ENCODE results near the gene FAU. TPM values are rescaled to one million over a fixed set of nuclear protein-coding genes. Genes with fewer than 3 reads are reported as not detected.

FAU gene
- total RNA-seq, 4 donors from 2014 or later, result 161 to 5,220 (median 1,903) TPM

- intact Hi-C loops (cut with DNase I; ENCODE audit: low total_unique reads), result no loop called here
- H3K27ac ChIP-seq, result peak overlapping the region; percentile 82 to 96
- peaks cover 0 to 6% of the 10 kb centered on the region in 2 donors for H3K4me1 ChIP-seq
- TF ChIP-seq CTCF (IDR thresholded peaks at IDR 0.05), result no peak
- no peak for TF ChIP-seq POLR2A (IDR thresholded peaks at IDR 0.05)
- H3K9me3 ChIP-seq, result no peaks in the 10 kb centered on the region
- DNase-seq, result no peak
- H3K36me3 ChIP-seq, result no peaks in the 10 kb centered on the region
- H3K4me3 ChIP-seq, result peak overlapping the region; percentile 53 to 83
- no peaks in the 10 kb centered on the region for H3K27me3 ChIP-seq
Measured at GRCh38 chr11:65083134-65083833, 38.6 kb downstream of the FAU start.

GRCh38 chr11:65078786-65079342 lies 43.1 kb downstream of the FAU start:
- Histone ChIP-seq H3K27ac (no peak overlapping the region), H3K36me3 (no peaks in the 10 kb centered on the region), H3K27me3 (no peaks in the 10 kb centered on the region), H3K4me3 (no peak overlapping the region), H3K4me1 (no peaks in the 10 kb centered on the region), H3K9me3 (no peaks in the 10 kb centered on the region)
- intact Hi-C loops (cut with DNase I; ENCODE audit: low total_unique reads), result no loop called here
- DNase-seq, result no peak
- no peak for TF ChIP-seq CTCF (IDR thresholded peaks at IDR 0.05)

- DNase-seq, result no peak
- intact Hi-C loops (cut with DNase I; ENCODE audit: low total_unique reads), result no loop called here
- Histone ChIP-seq H3K27ac (no peak overlapping the region), H3K4me3 (no peak overlapping the region), H3K4me1 (no peaks in the 10 kb centered on the region), H3K27me3 (no peaks in the 10 kb centered on the region), H3K36me3 (no peaks in the 10 kb centered on the region), H3K9me3 (no peaks in the 10 kb centered on the region)
- no peak for TF ChIP-seq POLR2A (IDR thresholded peaks at IDR 0.05)
- peak in 3 of 4 experiments; percentile 15 to 38 (median 33) for TF ChIP-seq CTCF (IDR thresholded peaks at IDR 0.05)
Measured at GRCh38 chr11:65078151-65078550, 43.8 kb downstream of the FAU start.

- intact Hi-C loops (cut with DNase I; ENCODE audit: low total_unique reads), result no loop called here
- Histone ChIP-seq H3K27me3 (no peaks in the 10 kb centered on the region), H3K4me1 (no peaks in the 10 kb centered on the region), H3K9me3 (no peaks in the 10 kb centered on the region), H3K36me3 (no peaks in the 10 kb centered on the region), H3K4me3 (no peak overlapping the region), H3K27ac (no peak overlapping the region)
- no peak for DNase-seq
- no peak for TF ChIP-seq POLR2A (IDR thresholded peaks at IDR 0.05)
- no peak for TF ChIP-seq CTCF (IDR thresholded peaks at IDR 0.05)
Measured at GRCh38 chr11:65077451-65077850, 44.5 kb downstream of the FAU start.

- H3K4me1 ChIP-seq, result no peaks in the 10 kb centered on the region
- intact Hi-C loops (cut with DNase I; ENCODE audit: low total_unique reads), result no loop called here
Measured at GRCh38 chr11:65072631-65072966, 49.3 kb downstream of the FAU start.

More at GRCh38 chr11:65072631-65072966, 49.3 kb downstream of the FAU start:
- Histone ChIP-seq H3K9me3 (no peaks in the 10 kb centered on the region), H3K4me3 (no peak overlapping the region), H3K36me3 (no peaks in the 10 kb centered on the region), H3K27ac (no peak overlapping the region), H3K27me3 (no peaks in the 10 kb centered on the region)
- TF ChIP-seq POLR2A (IDR thresholded peaks at IDR 0.05), result no peak
- no peak for TF ChIP-seq CTCF (IDR thresholded peaks at IDR 0.05)
- DNase-seq, result no peak

All from uterus (tissue), 4 donors.